ENCODE results near the gene FAM200B. TPM values are rescaled to one million over a fixed set of nuclear protein-coding genes. Genes with fewer than 3 reads are reported as not detected.

The FAM200B gene
- total and polyA plus RNA-seq, 2 donors, result 35.3 to 74.4 TPM

- peaks cover 0 to 8% of the 10 kb centered on the region in 2 donors for H3K9me3 ChIP-seq (ENCODE audit: control insufficient read depth in 2 of 2, insufficient read depth in 1 of 2, low read length in 1 of 2)
- no peaks in the 10 kb centered on the region for H3K36me3 ChIP-seq (ENCODE audit: control insufficient read depth in 2 of 2, insufficient read depth in 2 of 2, low read length in 1 of 2)
- no peaks in the 10 kb centered on the region for H3K27me3 ChIP-seq (ENCODE audit: control insufficient read depth in 2 of 2, insufficient read depth in 1 of 2, low read length in 1 of 2)
- DNase-seq (ENCODE audit: low read depth in 6 of 9, low spot score in 9 of 9), result no peak
- WGBS, result 94% methylated on average over 11 of the region's 11 CpGs
- H3K4me1 ChIP-seq (ENCODE audit: control insufficient read depth in 2 of 2, insufficient read depth in 2 of 2, low read length in 2 of 2), result peaks cover 0 to 10% of the 10 kb centered on the region in 2 donors
- H3K4me3 ChIP-seq (ENCODE audit: low read length in 2 of 2), result peak overlapping the region; percentile 51 to 54
- H3K27ac ChIP-seq (ENCODE audit: low read depth in 1 of 2, low read length in 1 of 2), result no peak overlapping the region
Measured at GRCh38 chr4:15703439-15703838, 21.8 kb downstream of the FAM200B start.

GRCh38 chr4:15704129-15704528 is 22.5 kb downstream of the FAM200B start:
- no peak overlapping the region for H3K27ac ChIP-seq (ENCODE audit: low read depth in 1 of 2, low read length in 1 of 2)

GRCh38 chr4:15706646-15707362 is 25.2 kb downstream of the FAM200B start:
- Histone ChIP-seq H3K27ac (ENCODE audit: low read depth in 1 of 2, low read length in 1 of 2) (no peak overlapping the region), H3K4me3 (ENCODE audit: low read length in 2 of 2) (no peak overlapping the region), H3K36me3 (ENCODE audit: control insufficient read depth in 2 of 2, insufficient read depth in 2 of 2, low read length in 1 of 2) (no peaks in the 10 kb centered on the region), H3K27me3 (ENCODE audit: control insufficient read depth in 2 of 2, insufficient read depth in 1 of 2, low read length in 1 of 2) (no peaks in the 10 kb centered on the region), H3K4me1 (ENCODE audit: control insufficient read depth in 2 of 2, insufficient read depth in 2 of 2, low read length in 2 of 2) (peaks cover 0 to 10% of the 10 kb centered on the region in 2 donors), H3K9me3 (ENCODE audit: control insufficient read depth in 2 of 2, insufficient read depth in 1 of 2, low read length in 1 of 2) (peaks cover 0 to 8% of the 10 kb centered on the region in 2 donors)
- DNase-seq (ENCODE audit: low read depth in 6 of 9, low spot score in 9 of 9), result no peak
- WGBS, result 93% methylated on average over 3 of the region's 3 CpGs

More at GRCh38 chr4:15704129-15704528, 22.5 kb downstream of the FAM200B start:
- H3K9me3 ChIP-seq (ENCODE audit: control insufficient read depth in 2 of 2, insufficient read depth in 1 of 2, low read length in 1 of 2), result peaks cover 0 to 8% of the 10 kb centered on the region in 2 donors
- no peak overlapping the region for H3K4me3 ChIP-seq (ENCODE audit: low read length in 2 of 2)
- H3K4me1 ChIP-seq (ENCODE audit: control insufficient read depth in 2 of 2, insufficient read depth in 2 of 2, low read length in 2 of 2), result peaks cover 0 to 10% of the 10 kb centered on the region in 2 donors
- H3K36me3 ChIP-seq (ENCODE audit: control insufficient read depth in 2 of 2, insufficient read depth in 2 of 2, low read length in 1 of 2), result no peaks in the 10 kb centered on the region
- no peaks in the 10 kb centered on the region for H3K27me3 ChIP-seq (ENCODE audit: control insufficient read depth in 2 of 2, insufficient read depth in 1 of 2, low read length in 1 of 2)
- no peak for DNase-seq (ENCODE audit: low read depth in 6 of 9, low spot score in 9 of 9)

GRCh38 chr4:15707363-15707715 is 25.7 kb downstream of the FAM200B start:
- Histone ChIP-seq H3K9me3 (ENCODE audit: control insufficient read depth in 2 of 2, insufficient read depth in 1 of 2, low read length in 1 of 2) (peaks cover 0 to 8% of the 10 kb centered on the region in 2 donors), H3K4me3 (ENCODE audit: low read length in 2 of 2) (no peak overlapping the region), H3K36me3 (ENCODE audit: control insufficient read depth in 2 of 2, insufficient read depth in 2 of 2, low read length in 1 of 2) (no peaks in the 10 kb centered on the region), H3K27ac (ENCODE audit: low read depth in 1 of 2, low read length in 1 of 2) (no peak overlapping the region), H3K27me3 (ENCODE audit: control insufficient read depth in 2 of 2, insufficient read depth in 1 of 2, low read length in 1 of 2) (no peaks in the 10 kb centered on the region), H3K4me1 (ENCODE audit: control insufficient read depth in 2 of 2, insufficient read depth in 2 of 2, low read length in 2 of 2) (peaks cover 0 to 8% of the 10 kb centered on the region in 2 donors)
- DNase-seq (ENCODE audit: low read depth in 6 of 9, low spot score in 9 of 9), result no peak
- WGBS, result 95% methylated on average over 7 of the region's 7 CpGs

- no peak for DNase-seq (ENCODE audit: low read depth in 6 of 9, low spot score in 9 of 9)
- Histone ChIP-seq H3K4me1 (ENCODE audit: control insufficient read depth in 2 of 2, insufficient read depth in 2 of 2, low read length in 2 of 2) (no peaks in the 10 kb centered on the region), H3K9me3 (ENCODE audit: control insufficient read depth in 2 of 2, insufficient read depth in 1 of 2, low read length in 1 of 2) (no peaks in the 10 kb centered on the region), H3K27ac (ENCODE audit: low read depth in 1 of 2, low read length in 1 of 2) (no peak overlapping the region), H3K36me3 (ENCODE audit: control insufficient read depth in 2 of 2, insufficient read depth in 2 of 2, low read length in 1 of 2) (no peaks in the 10 kb centered on the region), H3K4me3 (ENCODE audit: low read length in 2 of 2) (no peak overlapping the region), H3K27me3 (ENCODE audit: control insufficient read depth in 2 of 2, insufficient read depth in 1 of 2, low read length in 1 of 2) (no peaks in the 10 kb centered on the region)
- 97% methylated on average over 2 of the region's 2 CpGs for WGBS
Measured at GRCh38 chr4:15711762-15712161, 30.1 kb downstream of the FAM200B start.

- Histone ChIP-seq H3K36me3 (ENCODE audit: control insufficient read depth in 2 of 2, insufficient read depth in 2 of 2, low read length in 1 of 2) (no peaks in the 10 kb centered on the region), H3K27ac (ENCODE audit: low read depth in 1 of 2, low read length in 1 of 2) (no peak overlapping the region), H3K4me1 (ENCODE audit: control insufficient read depth in 2 of 2, insufficient read depth in 2 of 2, low read length in 2 of 2) (no peaks in the 10 kb centered on the region), H3K9me3 (ENCODE audit: control insufficient read depth in 2 of 2, insufficient read depth in 1 of 2, low read length in 1 of 2) (no peaks in the 10 kb centered on the region), H3K27me3 (ENCODE audit: control insufficient read depth in 2 of 2, insufficient read depth in 1 of 2, low read length in 1 of 2) (no peaks in the 10 kb centered on the region), H3K4me3 (ENCODE audit: low read length in 2 of 2) (no peak overlapping the region)
- no peak for DNase-seq (ENCODE audit: low read depth in 6 of 9, low spot score in 9 of 9)
- 98% methylated on average over 1 of the region's 1 CpG for WGBS
Measured at GRCh38 chr4:15712214-15712613, 30.6 kb downstream of the FAM200B start.

- no peaks in the 10 kb centered on the region for H3K27me3 ChIP-seq (ENCODE audit: control insufficient read depth in 2 of 2, insufficient read depth in 1 of 2, low read length in 1 of 2)
- no peak for DNase-seq (ENCODE audit: low read depth in 6 of 9, low spot score in 9 of 9)
- no peak overlapping the region for H3K27ac ChIP-seq (ENCODE audit: low read depth in 1 of 2, low read length in 1 of 2)
- H3K4me1 ChIP-seq (ENCODE audit: control insufficient read depth in 2 of 2, insufficient read depth in 2 of 2, low read length in 2 of 2), result no peaks in the 10 kb centered on the region
- H3K9me3 ChIP-seq (ENCODE audit: control insufficient read depth in 2 of 2, insufficient read depth in 1 of 2, low read length in 1 of 2), result no peaks in the 10 kb centered on the region
- 96% methylated on average over 1 of the region's 1 CpG for WGBS
- H3K36me3 ChIP-seq (ENCODE audit: control insufficient read depth in 2 of 2, insufficient read depth in 2 of 2, low read length in 1 of 2), result no peaks in the 10 kb centered on the region
- no peak overlapping the region for H3K4me3 ChIP-seq (ENCODE audit: low read length in 2 of 2)
Measured at GRCh38 chr4:15714141-15714540, 32.5 kb downstream of the FAM200B start.

- 95% methylated on average over 8 of the region's 8 CpGs for WGBS
- no peaks in the 10 kb centered on the region for H3K27me3 ChIP-seq (ENCODE audit: control insufficient read depth in 2 of 2, insufficient read depth in 1 of 2, low read length in 1 of 2)
- no peaks in the 10 kb centered on the region for H3K36me3 ChIP-seq (ENCODE audit: control insufficient read depth in 2 of 2, insufficient read depth in 2 of 2, low read length in 1 of 2)
- no peak for DNase-seq (ENCODE audit: low read depth in 6 of 9, low spot score in 9 of 9)
- H3K4me3 ChIP-seq (ENCODE audit: low read length in 2 of 2), result no peak overlapping the region
- no peaks in the 10 kb centered on the region for H3K4me1 ChIP-seq (ENCODE audit: control insufficient read depth in 2 of 2, insufficient read depth in 2 of 2, low read length in 2 of 2)
- no peaks in the 10 kb centered on the region for H3K9me3 ChIP-seq (ENCODE audit: control insufficient read depth in 2 of 2, insufficient read depth in 1 of 2, low read length in 1 of 2)
- H3K27ac ChIP-seq (ENCODE audit: low read depth in 1 of 2, low read length in 1 of 2), result no peak overlapping the region
Measured at GRCh38 chr4:15714646-15715435, 33.2 kb downstream of the FAM200B start.

- Histone ChIP-seq H3K9me3 (ENCODE audit: control insufficient read depth in 2 of 2, insufficient read depth in 1 of 2, low read length in 1 of 2) (no peaks in the 10 kb centered on the region), H3K27ac (ENCODE audit: low read depth in 1 of 2, low read length in 1 of 2) (no peak overlapping the region), H3K36me3 (ENCODE audit: control insufficient read depth in 2 of 2, insufficient read depth in 2 of 2, low read length in 1 of 2) (no peaks in the 10 kb centered on the region), H3K4me3 (ENCODE audit: low read length in 2 of 2) (no peak overlapping the region), H3K4me1 (ENCODE audit: control insufficient read depth in 2 of 2, insufficient read depth in 2 of 2, low read length in 2 of 2) (no peaks in the 10 kb centered on the region), H3K27me3 (ENCODE audit: control insufficient read depth in 2 of 2, insufficient read depth in 1 of 2, low read length in 1 of 2) (no peaks in the 10 kb centered on the region)
- no peak for DNase-seq (ENCODE audit: low read depth in 6 of 9, low spot score in 9 of 9)
- WGBS, result 95% methylated on average over 3 of the region's 3 CpGs
Measured at GRCh38 chr4:15716115-15716514, 34.5 kb downstream of the FAM200B start.
